Measurements from ENCODE around the gene PFAS.

Gene PFAS

DNA sequence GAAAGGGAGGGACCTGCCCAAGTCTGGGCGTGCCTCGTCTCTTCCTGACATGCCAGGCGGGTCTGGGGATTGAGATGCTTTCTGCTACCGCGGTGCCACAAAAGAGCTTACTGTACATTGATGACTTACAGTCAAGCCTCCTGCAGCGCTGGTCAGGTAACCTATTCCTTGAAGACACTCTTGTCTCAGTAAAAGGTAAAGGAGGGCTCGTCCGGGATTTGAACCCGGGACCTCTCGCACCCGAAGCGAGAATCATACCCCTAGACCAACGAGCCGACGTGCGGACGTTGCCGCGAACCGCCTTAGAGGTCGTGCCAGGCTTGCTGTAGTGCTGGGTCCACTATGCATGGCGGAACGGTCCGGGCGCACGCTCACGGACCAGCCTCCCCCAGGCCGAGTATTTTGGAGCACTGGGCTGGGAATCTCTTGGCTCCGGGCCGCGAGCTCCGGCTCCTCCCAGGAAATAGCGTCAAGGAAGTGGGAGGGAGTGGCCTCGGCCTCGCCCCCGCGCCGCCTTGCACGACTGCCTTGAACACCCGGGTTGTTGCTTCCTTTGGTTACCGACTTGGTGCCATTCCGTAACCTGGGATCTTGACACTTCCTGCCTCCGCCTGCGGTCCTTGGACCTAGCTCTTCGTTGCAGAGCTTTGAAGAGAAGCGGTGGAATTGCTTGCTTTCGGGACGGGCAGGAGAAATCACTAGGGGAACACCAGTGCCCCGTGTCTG lies 26.3 kb upstream of the PFAS start:
- H3K4me1 ChIP-seq (ENCODE audit: control insufficient read depth, insufficient read depth, low read length), result peaks cover 9% of the 10 kb centered on the region
- peak overlapping the region; percentile 85 for H3K4me3 ChIP-seq (ENCODE audit: low read length)
- H3K27me3 ChIP-seq (ENCODE audit: control insufficient read depth, insufficient read depth, low read length), result no peaks in the 10 kb centered on the region
- peaks cover under 1% of the 10 kb centered on the region for H3K36me3 ChIP-seq (ENCODE audit: control insufficient read depth, insufficient read depth, low read length)
- H3K9ac ChIP-seq (ENCODE audit: low read length), result peak overlapping the region; percentile 91
- H3K9me3 ChIP-seq (ENCODE audit: control insufficient read depth, low read length), result no peaks in the 10 kb centered on the region

- H3K9ac ChIP-seq (ENCODE audit: low read length), result peak overlapping the region; percentile 91
- H3K4me3 ChIP-seq (ENCODE audit: low read length), result peak overlapping the region; percentile 85
- peaks cover 9% of the 10 kb centered on the region for H3K4me1 ChIP-seq (ENCODE audit: control insufficient read depth, insufficient read depth, low read length)
- H3K9me3 ChIP-seq (ENCODE audit: control insufficient read depth, low read length), result no peaks in the 10 kb centered on the region
- no peaks in the 10 kb centered on the region for H3K27me3 ChIP-seq (ENCODE audit: control insufficient read depth, insufficient read depth, low read length)
- peaks cover 5% of the 10 kb centered on the region for H3K36me3 ChIP-seq (ENCODE audit: control insufficient read depth, insufficient read depth, low read length)
Observed at GRCh38 chr17:8223356-8224126, 25.5 kb upstream of the PFAS start.

DNA sequence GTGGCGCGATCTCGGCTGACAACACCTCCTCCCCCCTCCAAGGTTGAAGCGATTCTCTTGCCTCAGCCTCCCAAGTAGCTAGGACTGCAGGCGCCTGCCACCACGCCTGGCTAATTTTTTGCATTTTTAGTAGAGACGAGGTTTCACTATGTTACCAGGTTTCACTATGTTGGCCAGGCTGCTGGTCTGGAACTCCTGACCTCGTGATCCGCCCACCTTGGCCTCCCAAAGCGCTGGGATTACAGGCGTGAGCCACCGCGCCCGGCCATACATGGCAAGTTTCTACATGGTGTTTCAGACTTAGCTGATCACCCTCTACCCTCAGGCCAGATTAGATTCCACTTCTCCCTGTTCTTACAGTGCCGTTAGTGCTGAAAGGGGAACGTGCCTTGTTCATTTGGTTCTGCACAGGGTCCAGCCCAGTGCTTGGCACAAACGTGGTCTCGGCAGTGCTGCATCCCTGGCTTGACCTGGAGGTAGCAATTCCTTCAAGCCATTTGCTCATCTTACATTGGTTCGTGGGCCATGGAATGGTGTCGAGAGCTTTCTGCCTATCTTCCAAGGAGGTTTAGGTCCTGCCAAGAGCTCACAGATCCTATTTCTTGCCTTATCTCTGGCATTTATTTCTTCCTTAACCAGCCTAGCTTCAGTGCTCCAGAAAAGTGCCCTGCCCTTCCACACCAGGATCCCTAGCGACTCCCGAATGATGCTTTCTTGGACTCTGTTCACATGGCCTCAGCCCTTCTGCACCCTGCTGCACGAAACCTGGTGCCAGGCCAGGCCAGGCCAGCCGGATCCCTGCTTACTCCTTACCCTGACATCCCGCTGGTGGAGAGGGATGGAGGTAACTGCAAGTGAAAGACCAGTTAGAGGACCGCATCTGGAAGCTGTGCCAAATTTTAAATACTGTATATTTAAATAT lies 23.9 kb upstream of the PFAS start:
- H3K27me3 ChIP-seq (ENCODE audit: control insufficient read depth, insufficient read depth, low read length), result no peaks in the 10 kb centered on the region
- H3K4me3 ChIP-seq (ENCODE audit: low read length), result no peak overlapping the region
- H3K9me3 ChIP-seq (ENCODE audit: control insufficient read depth, low read length), result no peaks in the 10 kb centered on the region
- peaks cover 5% of the 10 kb centered on the region for H3K36me3 ChIP-seq (ENCODE audit: control insufficient read depth, insufficient read depth, low read length)
- H3K4me1 ChIP-seq (ENCODE audit: control insufficient read depth, insufficient read depth, low read length), result peaks cover 9% of the 10 kb centered on the region
- no peak overlapping the region for H3K9ac ChIP-seq (ENCODE audit: low read length)

GRCh38 chr17:8225813-8226535 lies 23.1 kb upstream of the PFAS start:
- H3K27me3 ChIP-seq (ENCODE audit: control insufficient read depth, insufficient read depth, low read length), result no peaks in the 10 kb centered on the region
- H3K36me3 ChIP-seq (ENCODE audit: control insufficient read depth, insufficient read depth, low read length), result peaks cover 5% of the 10 kb centered on the region
- peaks cover 9% of the 10 kb centered on the region for H3K4me1 ChIP-seq (ENCODE audit: control insufficient read depth, insufficient read depth, low read length)
- H3K9ac ChIP-seq (ENCODE audit: low read length), result no peak overlapping the region
- no peaks in the 10 kb centered on the region for H3K9me3 ChIP-seq (ENCODE audit: control insufficient read depth, low read length)
- no peak overlapping the region for H3K4me3 ChIP-seq (ENCODE audit: low read length)

- H3K9me3 ChIP-seq (ENCODE audit: control insufficient read depth, low read length), result no peaks in the 10 kb centered on the region
- H3K4me1 ChIP-seq (ENCODE audit: control insufficient read depth, insufficient read depth, low read length), result peaks cover 9% of the 10 kb centered on the region
- H3K9ac ChIP-seq (ENCODE audit: low read length), result no peak overlapping the region
- H3K36me3 ChIP-seq (ENCODE audit: control insufficient read depth, insufficient read depth, low read length), result peaks cover 9% of the 10 kb centered on the region
- H3K4me3 ChIP-seq (ENCODE audit: low read length), result no peak overlapping the region
- no peaks in the 10 kb centered on the region for H3K27me3 ChIP-seq (ENCODE audit: control insufficient read depth, insufficient read depth, low read length)
Observed at GRCh38 chr17:8226536-8227237, 22.4 kb upstream of the PFAS start.

GRCh38 chr17:8227238-8227581 lies 21.9 kb upstream of the PFAS start:
- Histone ChIP-seq H3K9me3 (ENCODE audit: control insufficient read depth, low read length) (no peaks in the 10 kb centered on the region), H3K4me1 (ENCODE audit: control insufficient read depth, insufficient read depth, low read length) (peaks cover 9% of the 10 kb centered on the region), H3K27me3 (ENCODE audit: control insufficient read depth, insufficient read depth, low read length) (no peaks in the 10 kb centered on the region), H3K9ac (ENCODE audit: low read length) (no peak overlapping the region), H3K4me3 (ENCODE audit: low read length) (no peak overlapping the region), H3K36me3 (ENCODE audit: control insufficient read depth, insufficient read depth, low read length) (peaks cover 14% of the 10 kb centered on the region)

DNA sequence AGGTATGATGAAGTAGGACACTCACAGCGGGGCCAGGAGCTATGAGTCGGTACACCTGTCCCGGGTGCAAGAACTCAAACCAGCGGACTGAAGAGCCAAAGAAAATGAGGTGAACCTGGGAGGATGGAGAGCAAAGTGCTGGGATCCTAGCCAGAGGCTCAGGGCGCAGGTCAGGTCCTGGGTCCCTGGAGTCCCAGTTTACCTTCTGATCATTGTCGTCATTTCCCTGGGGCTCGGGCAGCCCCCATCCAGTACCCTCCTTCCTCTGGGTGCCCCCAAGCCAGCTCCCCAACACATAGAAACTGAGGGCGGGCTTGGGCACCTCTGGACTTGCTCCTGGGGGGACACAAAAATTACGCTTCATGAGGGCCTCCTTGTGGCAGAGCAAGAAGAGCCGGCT lies 17.4 kb upstream of the PFAS start:
- H3K36me3 ChIP-seq (ENCODE audit: control insufficient read depth, insufficient read depth, low read length), result peaks cover 32% of the 10 kb centered on the region
- H3K4me1 ChIP-seq (ENCODE audit: control insufficient read depth, insufficient read depth, low read length), result no peaks in the 10 kb centered on the region
- H3K4me3 ChIP-seq (ENCODE audit: low read length), result no peak overlapping the region
- H3K27me3 ChIP-seq (ENCODE audit: control insufficient read depth, insufficient read depth, low read length), result no peaks in the 10 kb centered on the region
- H3K9ac ChIP-seq (ENCODE audit: low read length), result no peak overlapping the region
- no peaks in the 10 kb centered on the region for H3K9me3 ChIP-seq (ENCODE audit: control insufficient read depth, low read length)

DNA sequence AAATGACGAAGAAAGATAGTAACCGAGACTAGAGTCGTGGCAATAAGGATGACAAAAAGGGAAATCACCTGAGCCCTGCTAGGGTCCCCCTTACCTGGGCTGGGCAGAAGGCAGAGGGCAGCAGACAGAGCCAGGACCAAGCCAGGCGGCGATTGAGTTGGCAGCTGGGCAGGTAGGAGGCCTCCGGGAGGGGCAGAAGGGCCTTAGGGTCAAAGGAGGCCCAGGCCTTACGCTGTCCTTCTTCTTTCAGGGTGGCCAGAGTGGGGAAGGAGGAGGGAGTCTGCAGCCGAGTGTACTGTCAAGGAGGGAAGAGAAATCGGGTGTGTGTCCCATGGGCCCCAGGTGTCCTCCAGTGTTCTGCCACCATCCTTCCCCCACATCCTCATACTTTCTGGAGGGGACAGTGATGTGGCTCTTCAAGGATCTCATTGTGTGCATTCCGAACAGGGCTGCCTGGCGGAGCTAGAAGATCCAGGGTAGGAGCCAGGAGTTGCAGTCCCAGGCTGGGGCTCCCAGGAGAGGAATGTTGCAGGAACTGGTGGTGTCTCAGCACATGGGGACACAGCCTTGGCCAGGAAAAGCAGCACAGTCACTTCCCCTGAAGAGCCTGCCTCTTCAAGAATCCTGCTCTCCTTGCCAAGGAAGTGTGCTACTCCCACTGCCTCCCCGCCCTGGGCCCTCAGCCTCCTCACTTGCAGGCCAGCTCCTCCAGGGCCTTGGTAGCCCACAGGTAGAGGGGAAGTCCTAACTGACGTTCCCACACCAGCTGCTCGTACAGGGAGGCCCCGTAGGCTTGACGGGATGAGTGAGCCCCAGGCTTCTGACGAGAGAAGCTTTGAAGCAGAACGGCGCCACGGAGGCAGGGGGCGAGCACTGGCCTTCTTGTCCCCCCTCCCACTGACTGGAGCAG lies 14.5 kb upstream of the PFAS start:
- Histone ChIP-seq H3K27me3 (ENCODE audit: control insufficient read depth, insufficient read depth, low read length) (no peaks in the 10 kb centered on the region), H3K36me3 (ENCODE audit: control insufficient read depth, insufficient read depth, low read length) (peaks cover 31% of the 10 kb centered on the region), H3K9me3 (ENCODE audit: control insufficient read depth, low read length) (no peaks in the 10 kb centered on the region), H3K9ac (ENCODE audit: low read length) (no peak overlapping the region), H3K4me3 (ENCODE audit: low read length) (no peak overlapping the region), H3K4me1 (ENCODE audit: control insufficient read depth, insufficient read depth, low read length) (no peaks in the 10 kb centered on the region)

- H3K4me1 ChIP-seq (ENCODE audit: control insufficient read depth, insufficient read depth, low read length), result no peaks in the 10 kb centered on the region
- H3K9me3 ChIP-seq (ENCODE audit: control insufficient read depth, low read length), result no peaks in the 10 kb centered on the region
- no peak overlapping the region for H3K9ac ChIP-seq (ENCODE audit: low read length)
- H3K27me3 ChIP-seq (ENCODE audit: control insufficient read depth, insufficient read depth, low read length), result no peaks in the 10 kb centered on the region
- H3K4me3 ChIP-seq (ENCODE audit: low read length), result no peak overlapping the region
- H3K36me3 ChIP-seq (ENCODE audit: control insufficient read depth, insufficient read depth, low read length), result peaks cover 31% of the 10 kb centered on the region
Observed at GRCh38 chr17:8235676-8236075, 13.4 kb upstream of the PFAS start.

DNA sequence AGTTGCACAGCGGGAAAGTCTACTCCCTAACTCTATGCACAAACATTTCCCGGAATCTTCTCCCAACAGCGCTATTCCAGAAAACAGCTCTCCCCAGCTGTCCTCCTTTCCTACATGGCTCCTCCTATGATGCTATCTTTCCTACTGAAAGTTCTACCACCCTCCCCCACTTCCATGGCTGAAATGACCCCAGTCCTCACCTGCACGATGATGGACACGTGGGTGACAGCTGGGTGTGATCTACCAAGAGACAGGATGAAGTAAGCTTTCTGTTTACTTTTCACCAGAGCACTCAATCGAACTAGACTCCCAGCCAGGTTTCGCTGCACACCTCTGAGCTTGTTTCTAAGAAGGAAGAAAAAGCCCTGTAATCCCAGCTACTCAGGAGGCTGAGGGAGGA lies 11.9 kb upstream of the PFAS start:
- H3K4me3 ChIP-seq (ENCODE audit: low read length), result no peak overlapping the region
- H3K4me1 ChIP-seq (ENCODE audit: control insufficient read depth, insufficient read depth, low read length), result no peaks in the 10 kb centered on the region
- no peaks in the 10 kb centered on the region for H3K27me3 ChIP-seq (ENCODE audit: control insufficient read depth, insufficient read depth, low read length)
- H3K36me3 ChIP-seq (ENCODE audit: control insufficient read depth, insufficient read depth, low read length), result peaks cover 22% of the 10 kb centered on the region
- H3K9me3 ChIP-seq (ENCODE audit: control insufficient read depth, low read length), result no peaks in the 10 kb centered on the region
- no peak overlapping the region for H3K9ac ChIP-seq (ENCODE audit: low read length)
